Progenitor cell of endocrine pancreas (in vitro differentiated cells): ENCODE results near the gene PTGDR. TPM values are rescaled to one million over a fixed set of nuclear protein-coding genes. Genes with fewer than 3 reads are reported as not detected.

Experiments
- DNase-seq: peaks from one replicate; pipeline ENCODE4 v3.0.0; 2021; ENCODE audit warnings: low spot score; ENCODE audit not compliant: unreplicated experiment
- H3K27ac Mint-ChIP-seq: 2 replicates; pipeline ENCODE4 v1.8.0; 2021; ENCODE audit warnings: mild to moderate bottlenecking, moderate library complexity, mixed read lengths
- H3K27me3 Mint-ChIP-seq: 2 replicates; pipeline ENCODE4 v1.8.0; 2021; ENCODE audit warnings: mixed read lengths
- H3K36me3 Mint-ChIP-seq: 2 replicates; pipeline ENCODE4 v1.8.0; 2022; ENCODE audit warnings: mixed read lengths; ENCODE audit not compliant: insufficient read depth
- H3K4me1 Mint-ChIP-seq: 2 replicates; pipeline ENCODE4 v1.8.0; 2021; ENCODE audit warnings: low read depth, mixed read lengths
- H3K4me3 Mint-ChIP-seq: 2 replicates; pipeline ENCODE4 v1.8.0; 2021; ENCODE audit warnings: low read depth, mild to moderate bottlenecking, moderate library complexity, mixed read lengths
- H3K9me3 Mint-ChIP-seq: 2 replicates; pipeline ENCODE4 v1.8.0; 2021; ENCODE audit warnings: low read depth, mixed read lengths
- CTCF ChIP-seq: fragments of 200-600 bp; sonication (generic); IDR thresholded peaks from one replicate; pipeline ENCODE4 v1.5.0; 2021; ENCODE audit warnings: antibody characterized with exemption, mild to moderate bottlenecking; ENCODE audit not compliant: unreplicated experiment
- long read RNA-seq: library from polyadenylated mRNA; unstranded; transcript quantifications from one replicate; pipeline ENCODE4 v2.0.0, GENCODE V29; 2020
- total RNA-seq: library from RNA; stranded (reverse); gene quantifications from 2 replicates; pipeline ENCODE4 v1.2.1, GENCODE V29; 2021

Gene PTGDR
- total RNA-seq: not detected in 2 replicates
- long read RNA-seq: 0 reads

- H3K36me3 Mint-ChIP-seq: no peaks in the 10 kb centered on the region
- no peak within 1 kb of the TSS for H3K27ac Mint-ChIP-seq
- H3K4me3 Mint-ChIP-seq: peak within 1 kb of the TSS; percentile 70
- peak; percentile 10 for DNase-seq
- H3K9me3 Mint-ChIP-seq: no peaks in the 10 kb centered on the region
- peaks cover 88% of the 10 kb centered on the region for H3K27me3 Mint-ChIP-seq
- no peak for TF ChIP-seq CTCF
- peaks cover 9% of the 10 kb centered on the region for H3K4me1 Mint-ChIP-seq
These were observed at the start of gene PTGDR for GRCh38 chr14:52267501-52268278. Gene PTGDR (plus strand): TSS chr14:52267698. CDS start chr14:52267815, 117 bp downstream.

GRCh38 chr14:52219488-52220084 is 47.9 kb upstream of the PTGDR start:
- H3K36me3 Mint-ChIP-seq: no peaks in the 10 kb centered on the region
- H3K4me1 Mint-ChIP-seq: no peaks in the 10 kb centered on the region
- H3K27ac Mint-ChIP-seq: no peak overlapping the region
- H3K27me3 Mint-ChIP-seq: peaks cover 3% of the 10 kb centered on the region
- H3K4me3 Mint-ChIP-seq: no peak overlapping the region
- no peak for TF ChIP-seq CTCF
- no peak for DNase-seq
- no peaks in the 10 kb centered on the region for H3K9me3 Mint-ChIP-seq

- H3K27ac Mint-ChIP-seq: no peak overlapping the region
- DNase-seq: no peak
- no peaks in the 10 kb centered on the region for H3K36me3 Mint-ChIP-seq
- no peaks in the 10 kb centered on the region for H3K9me3 Mint-ChIP-seq
- H3K4me1 Mint-ChIP-seq: no peaks in the 10 kb centered on the region
- no peak overlapping the region for H3K4me3 Mint-ChIP-seq
- no peaks in the 10 kb centered on the region for H3K27me3 Mint-ChIP-seq
- no peak for TF ChIP-seq CTCF
These were observed 46.3 kb upstream of the PTGDR start for GRCh38 chr14:52220924-52221811.

- no peaks in the 10 kb centered on the region for H3K9me3 Mint-ChIP-seq
- no peaks in the 10 kb centered on the region for H3K27me3 Mint-ChIP-seq
- DNase-seq: no peak
- H3K27ac Mint-ChIP-seq: no peak overlapping the region
- no peak overlapping the region for H3K4me3 Mint-ChIP-seq
- no peaks in the 10 kb centered on the region for H3K36me3 Mint-ChIP-seq
- TF ChIP-seq CTCF: no peak
- H3K4me1 Mint-ChIP-seq: peaks cover 5% of the 10 kb centered on the region
These were observed 44.6 kb upstream of the PTGDR start for GRCh38 chr14:52222901-52223300.

GRCh38 chr14:52227619-52228222 is 39.8 kb upstream of the PTGDR start:
- TF ChIP-seq CTCF: no peak
- Mint-ChIP-seq H3K4me1 (peaks cover 5% of the 10 kb centered on the region), H3K27ac (no peak overlapping the region), H3K4me3 (no peak overlapping the region), H3K27me3 (peaks cover 4% of the 10 kb centered on the region), H3K9me3 (peaks cover 3% of the 10 kb centered on the region), H3K36me3 (no peaks in the 10 kb centered on the region)
- DNase-seq: no peak
